Osteoblast (primary cell): Measurements from ENCODE around the gene SEC31A. TPM values are rescaled to one million over a fixed set of nuclear protein-coding genes. Genes with fewer than 3 reads are reported as not detected.

Experiments used
- DNase-seq: peaks from one replicate; pipeline ENCODE4 v3.0.0; 2011; ENCODE audit warnings: low spot score, mixed read lengths; ENCODE audit not compliant: insufficient read length; ENCODE audit errors: missing footprints
- H2AFZ ChIP-seq: 2 replicates; pipeline ENCODE4 v1.6.0; 2011; ENCODE audit warnings: mild to moderate bottlenecking, low read length
- H3K27ac ChIP-seq: 2 replicates; pipeline ENCODE4 v1.5.1; 2011; ENCODE audit warnings: mild to moderate bottlenecking, low read depth, low read length, moderate library complexity
- H3K27me3 ChIP-seq: 2 replicates; pipeline ENCODE4 v1.6.0; 2012; ENCODE audit warnings: mild to moderate bottlenecking, control low read depth, inconsistent platforms, low read length, moderate library complexity; ENCODE audit not compliant: insufficient read depth
- H3K36me3 ChIP-seq: 2 replicates; pipeline ENCODE4 v1.5.1; 2011; ENCODE audit warnings: mild to moderate bottlenecking, low read length, control low read depth, moderate library complexity; ENCODE audit not compliant: insufficient read depth
- H3K4me1 ChIP-seq: 2 replicates; pipeline ENCODE4 v1.5.1; 2011; ENCODE audit warnings: mild to moderate bottlenecking, low read length, control low read depth, moderate library complexity; ENCODE audit not compliant: insufficient read depth
- H3K4me2 ChIP-seq: 2 replicates; pipeline ENCODE4 v1.6.0; 2011; ENCODE audit warnings: mild to moderate bottlenecking, low read length; ENCODE audit not compliant: insufficient read depth
- H3K4me3 ChIP-seq: fragments of 200-600 bp; sonication (generic); 3 replicates; pipeline ENCODE4 v1.5.1; 2012; ENCODE audit warnings: mild to moderate bottlenecking, low read length, inconsistent platforms; ENCODE audit not compliant: insufficient read depth
- H3K79me2 ChIP-seq: 2 replicates; pipeline ENCODE4 v1.6.0; 2012; ENCODE audit warnings: mild to moderate bottlenecking, low read length, control low read depth, inconsistent platforms; ENCODE audit not compliant: insufficient read depth
- H3K9me3 ChIP-seq: 2 replicates; pipeline ENCODE4 v1.5.1; 2011; ENCODE audit warnings: low read depth, low read length, control low read depth
- H4K20me1 ChIP-seq: 2 replicates; pipeline ENCODE4 v1.6.0; 2012; ENCODE audit warnings: mild to moderate bottlenecking, low read length, control low read depth; ENCODE audit not compliant: insufficient read depth
- CTCF ChIP-seq: IDR thresholded peaks from 2 replicates; pipeline ENCODE4 v1.5.1; 2011; ENCODE audit warnings: mild to moderate bottlenecking, low read depth, low read length, moderate library complexity; ENCODE audit errors: extremely low read depth
- total RNA-seq: library from RNA; depleted of rRNA; stranded (reverse); fragments of >200 nt; gene quantifications from 2 replicates; pipeline ENCODE4 v1.2.3, GENCODE V29; 2012

SEC31A gene
- 487 and 513 TPM in 2 replicates for total RNA-seq

- peak within 1 kb of the TSS; percentile 89 for H3K4me2 ChIP-seq
- peaks cover 77% of the 10 kb centered on the region for H3K79me2 ChIP-seq
- peaks cover 28% of the 10 kb centered on the region for H4K20me1 ChIP-seq
- H3K27ac ChIP-seq, result peak within 1 kb of the TSS; percentile 99
- no peaks in the 10 kb centered on the region for H3K27me3 ChIP-seq
- peak within 1 kb of the TSS; percentile 74 for H2AFZ ChIP-seq
- peak within 1 kb of the TSS; percentile 98 for H3K4me3 ChIP-seq
- TF ChIP-seq CTCF, result no peak
- H3K36me3 ChIP-seq, result peaks cover 25% of the 10 kb centered on the region
- DNase-seq, result peak; percentile 91
- peaks cover 25% of the 10 kb centered on the region for H3K4me1 ChIP-seq
- H3K9me3 ChIP-seq, result no peaks in the 10 kb centered on the region
Measured at GRCh38 chr4:82890901-82891706, at the start of gene SEC31A. TSS of gene SEC31A (minus strand) at chr4:82891153. CDS start at chr4:82881936, 9,217 bp downstream.

GRCh38 chr4:82939414-82939813 lies 48.5 kb upstream of the SEC31A start:
- H3K4me3 ChIP-seq, result no peak overlapping the region
- no peaks in the 10 kb centered on the region for H3K79me2 ChIP-seq
- no peak overlapping the region for H3K27ac ChIP-seq
- H3K4me1 ChIP-seq, result no peaks in the 10 kb centered on the region
- no peak for TF ChIP-seq CTCF
- no peaks in the 10 kb centered on the region for H3K27me3 ChIP-seq
- no peak overlapping the region for H2AFZ ChIP-seq
- H3K36me3 ChIP-seq, result peaks cover 7% of the 10 kb centered on the region
- no peak overlapping the region for H3K4me2 ChIP-seq
- H4K20me1 ChIP-seq, result no peaks in the 10 kb centered on the region
- no peak for DNase-seq
- H3K9me3 ChIP-seq, result no peaks in the 10 kb centered on the region

GRCh38 chr4:82934441-82934840 lies 43.5 kb upstream of the SEC31A start:
- peaks cover 16% of the 10 kb centered on the region for H3K36me3 ChIP-seq
- H3K4me1 ChIP-seq, result no peaks in the 10 kb centered on the region
- no peaks in the 10 kb centered on the region for H3K79me2 ChIP-seq
- H3K27me3 ChIP-seq, result no peaks in the 10 kb centered on the region
- DNase-seq, result no peak
- H2AFZ ChIP-seq, result no peak overlapping the region
- no peaks in the 10 kb centered on the region for H3K9me3 ChIP-seq
- no peak overlapping the region for H3K27ac ChIP-seq
- H3K4me2 ChIP-seq, result no peak overlapping the region
- no peak overlapping the region for H3K4me3 ChIP-seq
- no peaks in the 10 kb centered on the region for H4K20me1 ChIP-seq
- TF ChIP-seq CTCF, result no peak

- Histone ChIP-seq H3K4me2 (no peak overlapping the region), H4K20me1 (no peaks in the 10 kb centered on the region), H3K9me3 (no peaks in the 10 kb centered on the region), H2AFZ (no peak overlapping the region), H3K4me1 (no peaks in the 10 kb centered on the region), H3K79me2 (no peaks in the 10 kb centered on the region), H3K4me3 (no peak overlapping the region), H3K27me3 (no peaks in the 10 kb centered on the region), H3K36me3 (peaks cover 10% of the 10 kb centered on the region), H3K27ac (no peak overlapping the region)
- DNase-seq, result no peak
- TF ChIP-seq CTCF, result no peak
Measured at GRCh38 chr4:82930848-82931755, 40.1 kb upstream of the SEC31A start.
